ENCODE results near the gene ALDH3B1. TPM values are rescaled to one million over a fixed set of nuclear protein-coding genes. Genes with fewer than 3 reads are reported as not detected.

The ALDH3B1 gene
- total RNA-seq, 1 donor from 2014 or later, result 1.3 TPM

GRCh38 chr11:68053981-68054812 is 44.1 kb downstream of the ALDH3B1 start:
- Histone ChIP-seq H3K4me3 (ENCODE audit: insufficient read depth, low read depth, low read length) (no peak overlapping the region), H4K20me1 (ENCODE audit: insufficient read depth, low read length) (peaks cover 23% of the 10 kb centered on the region), H3K27ac (ENCODE audit: low read depth, low read length) (no peak overlapping the region), H3K27me3 (ENCODE audit: insufficient read depth, low read length) (no peaks in the 10 kb centered on the region), H3K79me2 (ENCODE audit: insufficient read depth, low read length) (no peaks in the 10 kb centered on the region), H3K4me1 (ENCODE audit: insufficient read depth, low read length) (peaks cover 7% of the 10 kb centered on the region), H3K4me2 (ENCODE audit: low read length) (no peak overlapping the region), H2AFZ (ENCODE audit: low read depth, low read length) (no peak overlapping the region), H3K9me3 (ENCODE audit: insufficient read depth, low read depth, low read length) (no peaks in the 10 kb centered on the region), H3K36me3 (ENCODE audit: insufficient read depth, low read length) (no peaks in the 10 kb centered on the region), H3K9ac (ENCODE audit: low read length) (no peak overlapping the region)
- peaks cover 8% of the 10 kb centered on the region for H3K4me1 Mint-ChIP-seq (ENCODE audit: low read depth, unreplicated experiment)
- no peaks in the 10 kb centered on the region for H3K9me3 Mint-ChIP-seq (ENCODE audit: unreplicated experiment)
- no peaks in the 10 kb centered on the region for H3K27me3 Mint-ChIP-seq (ENCODE audit: low read depth, unreplicated experiment)
- no peak overlapping the region for H3K27ac Mint-ChIP-seq (ENCODE audit: unreplicated experiment)
- FAIRE-seq (no peak), DNase-seq (ENCODE audit: low read depth) (no peak)
- H3K36me3 Mint-ChIP-seq (ENCODE audit: low read depth, unreplicated experiment), result peaks cover 33% of the 10 kb centered on the region
- no peak for TF ChIP-seq EZH2 (IDR thresholded peaks at IDR 0.05; ENCODE audit: insufficient read depth, low read length)
- no peak for TF ChIP-seq CTCF (IDR thresholded peaks at IDR 0.05; ENCODE audit: insufficient read depth, low read depth, low read length)
- no peak overlapping the region for H3K4me3 Mint-ChIP-seq (ENCODE audit: unreplicated experiment)

GRCh38 chr11:68056317-68057285 is 46.5 kb downstream of the ALDH3B1 start:
- Histone ChIP-seq H3K79me2 (ENCODE audit: insufficient read depth, low read length) (no peaks in the 10 kb centered on the region), H3K27me3 (ENCODE audit: insufficient read depth, low read length) (no peaks in the 10 kb centered on the region), H4K20me1 (ENCODE audit: insufficient read depth, low read length) (peaks cover 2% of the 10 kb centered on the region), H3K4me3 (ENCODE audit: insufficient read depth, low read depth, low read length) (no peak overlapping the region), H3K4me1 (ENCODE audit: insufficient read depth, low read length) (no peaks in the 10 kb centered on the region), H3K27ac (ENCODE audit: low read depth, low read length) (no peak overlapping the region), H2AFZ (ENCODE audit: low read depth, low read length) (no peak overlapping the region), H3K4me2 (ENCODE audit: low read length) (no peak overlapping the region), H3K36me3 (ENCODE audit: insufficient read depth, low read length) (peaks cover 7% of the 10 kb centered on the region), H3K9ac (ENCODE audit: low read length) (no peak overlapping the region), H3K9me3 (ENCODE audit: insufficient read depth, low read depth, low read length) (no peaks in the 10 kb centered on the region)
- Mint-ChIP-seq H3K4me1 (ENCODE audit: low read depth, unreplicated experiment) (peaks cover 4% of the 10 kb centered on the region), H3K27ac (ENCODE audit: unreplicated experiment) (no peak overlapping the region), H3K27me3 (ENCODE audit: low read depth, unreplicated experiment) (no peaks in the 10 kb centered on the region), H3K36me3 (ENCODE audit: low read depth, unreplicated experiment) (peaks cover 40% of the 10 kb centered on the region), H3K4me3 (ENCODE audit: unreplicated experiment) (no peak overlapping the region), H3K9me3 (ENCODE audit: unreplicated experiment) (no peaks in the 10 kb centered on the region)
- FAIRE-seq (no peak), DNase-seq (ENCODE audit: low read depth) (no peak)
- TF ChIP-seq EZH2 (IDR thresholded peaks at IDR 0.05; ENCODE audit: insufficient read depth, low read length) (no peak), CTCF (IDR thresholded peaks at IDR 0.05; ENCODE audit: insufficient read depth, low read depth, low read length) (no peak)
